SK-N-SH treated with all-trans-retinoic acid at 6 μM for 48 hours (cell line): ENCODE data around the gene ITGA5.

Source experiments
- ZFP3 ChIP-seq: fragments of 250-450 bp; sonication (Bioruptor Pico); IDR thresholded peaks from 2 replicates; pipeline ENCODE4 v1.5.0; 2020; ENCODE audit warnings: mild to moderate bottlenecking, moderate library complexity
- TF ChIP-seq, protein P1 (sequence below): fragments of 250-450 bp; sonication (Bioruptor Pico); IDR thresholded peaks from 2 replicates; pipeline ENCODE4 v1.8.0; 2020; ENCODE audit warnings: mild to moderate bottlenecking, moderate library complexity, borderline replicate concordance

DNA sequence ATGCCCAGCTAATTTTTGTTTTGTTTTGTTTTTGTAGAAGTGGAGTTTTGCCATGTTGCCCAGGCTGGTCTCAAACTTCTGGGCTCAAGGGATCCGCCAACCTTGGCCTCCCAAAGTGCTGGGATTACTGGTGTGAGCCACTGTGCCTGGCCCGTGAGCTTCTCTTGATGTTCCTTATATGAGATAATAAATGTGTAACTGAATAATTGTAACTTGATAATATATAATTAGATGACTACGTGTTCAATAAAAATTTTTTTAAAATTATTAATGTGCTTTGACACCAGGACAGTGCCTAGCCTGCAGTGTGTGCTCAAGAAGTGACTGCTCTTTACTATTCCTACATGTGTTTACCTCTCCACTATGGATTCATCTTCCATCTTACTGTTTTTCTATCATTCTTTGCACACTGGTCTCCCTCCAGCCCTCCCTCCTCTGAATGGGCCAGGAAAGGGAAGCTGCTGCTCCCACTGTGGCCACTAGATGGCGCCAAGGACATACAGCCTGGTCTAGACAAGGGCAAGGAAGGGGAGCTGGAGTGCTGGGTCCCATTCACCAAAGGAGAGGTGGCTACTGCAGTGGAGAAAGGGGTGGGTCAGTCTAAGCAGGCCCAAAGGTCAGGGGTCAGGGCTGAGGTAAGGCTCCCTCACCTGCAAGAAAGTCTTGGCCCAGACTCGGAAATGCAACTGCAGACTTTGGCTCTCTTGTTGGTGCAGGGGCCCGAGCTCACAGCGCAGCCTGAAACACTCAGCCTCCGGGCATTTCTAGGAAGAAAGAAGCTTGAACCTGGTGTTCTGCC, 19.9 kb downstream of the ITGA5 start:
- no peak for TF ChIP-seq ZFP3
- TF ChIP-seq, protein P1, sequence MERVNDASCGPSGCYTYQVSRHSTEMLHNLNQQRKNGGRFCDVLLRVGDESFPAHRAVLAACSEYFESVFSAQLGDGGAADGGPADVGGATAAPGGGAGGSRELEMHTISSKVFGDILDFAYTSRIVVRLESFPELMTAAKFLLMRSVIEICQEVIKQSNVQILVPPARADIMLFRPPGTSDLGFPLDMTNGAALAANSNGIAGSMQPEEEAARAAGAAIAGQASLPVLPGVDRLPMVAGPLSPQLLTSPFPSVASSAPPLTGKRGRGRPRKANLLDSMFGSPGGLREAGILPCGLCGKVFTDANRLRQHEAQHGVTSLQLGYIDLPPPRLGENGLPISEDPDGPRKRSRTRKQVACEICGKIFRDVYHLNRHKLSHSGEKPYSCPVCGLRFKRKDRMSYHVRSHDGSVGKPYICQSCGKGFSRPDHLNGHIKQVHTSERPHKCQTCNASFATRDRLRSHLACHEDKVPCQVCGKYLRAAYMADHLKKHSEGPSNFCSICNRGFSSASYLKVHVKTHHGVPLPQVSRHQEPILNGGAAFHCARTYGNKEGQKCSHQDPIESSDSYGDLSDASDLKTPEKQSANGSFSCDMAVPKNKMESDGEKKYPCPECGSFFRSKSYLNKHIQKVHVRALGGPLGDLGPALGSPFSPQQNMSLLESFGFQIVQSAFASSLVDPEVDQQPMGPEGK, result no peak
